Measurements from ENCODE around the gene LRRC9.

- TF ChIP-seq, protein P1, sequence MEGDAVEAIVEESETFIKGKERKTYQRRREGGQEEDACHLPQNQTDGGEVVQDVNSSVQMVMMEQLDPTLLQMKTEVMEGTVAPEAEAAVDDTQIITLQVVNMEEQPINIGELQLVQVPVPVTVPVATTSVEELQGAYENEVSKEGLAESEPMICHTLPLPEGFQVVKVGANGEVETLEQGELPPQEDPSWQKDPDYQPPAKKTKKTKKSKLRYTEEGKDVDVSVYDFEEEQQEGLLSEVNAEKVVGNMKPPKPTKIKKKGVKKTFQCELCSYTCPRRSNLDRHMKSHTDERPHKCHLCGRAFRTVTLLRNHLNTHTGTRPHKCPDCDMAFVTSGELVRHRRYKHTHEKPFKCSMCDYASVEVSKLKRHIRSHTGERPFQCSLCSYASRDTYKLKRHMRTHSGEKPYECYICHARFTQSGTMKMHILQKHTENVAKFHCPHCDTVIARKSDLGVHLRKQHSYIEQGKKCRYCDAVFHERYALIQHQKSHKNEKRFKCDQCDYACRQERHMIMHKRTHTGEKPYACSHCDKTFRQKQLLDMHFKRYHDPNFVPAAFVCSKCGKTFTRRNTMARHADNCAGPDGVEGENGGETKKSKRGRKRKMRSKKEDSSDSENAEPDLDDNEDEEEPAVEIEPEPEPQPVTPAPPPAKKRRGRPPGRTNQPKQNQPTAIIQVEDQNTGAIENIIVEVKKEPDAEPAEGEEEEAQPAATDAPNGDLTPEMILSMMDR (IDR thresholded peaks at IDR 0.05; ENCODE audit: low read depth, low read length, poor library complexity, severe bottlenecking), result no peak
- TF ChIP-seq EZH2phosphoT487 (IDR thresholded peaks at IDR 0.05; ENCODE audit: borderline replicate concordance, low read length), result no peak
Measured at GRCh38 chr14:59926534-59926933, 6.6 kb downstream of the LRRC9 start.
